GM19452 (cell line): ENCODE measurements around the gene C1orf50.
"Not testable (repeated sequence)": the region's sequence is repeated elsewhere in the genome, so short reads cannot be mapped to it uniquely, and the experiment has no call there.

Source experiments
- ATAC-seq: cut with Tn5 transposase; IDR thresholded peaks from one replicate; pipeline ENCODE4 v1.9.1; 2021; ENCODE audit not compliant: unreplicated experiment

Gene C1orf50

GRCh38 chr1:42766741-42767509 is at the start of gene C1orf50, which contains the start of gene P3H1:
Gene C1orf50, plus strand, starts transcription at chr1:42767249. Its CDS starts 63 bp downstream, at chr1:42767312.
Gene P3H1, minus strand, starts transcription at chr1:42767028. Its CDS starts 57 bp downstream, at chr1:42766971.
- peak; percentile 84 for ATAC-seq

- no peak for ATAC-seq
These were observed 46.2 kb upstream of the C1orf50 start for GRCh38 chr1:42720868-42721267.

GRCh38 chr1:42721926-42722325 is 45.1 kb upstream of the C1orf50 start:
- no peak for ATAC-seq

- ATAC-seq = not testable (repeated sequence)
These were observed 44.6 kb upstream of the C1orf50 start for GRCh38 chr1:42722403-42722802.

- no peak for ATAC-seq
These were observed 43.5 kb upstream of the C1orf50 start for GRCh38 chr1:42723511-42723910.

GRCh38 chr1:42725820-42726219 is 41.2 kb upstream of the C1orf50 start:
- ATAC-seq = not testable (repeated sequence)

GRCh38 chr1:42730002-42730401 is 37.0 kb upstream of the C1orf50 start:
- no peak for ATAC-seq

GRCh38 chr1:42730988-42731387 is 36.1 kb upstream of the C1orf50 start:
- ATAC-seq = no peak

GRCh38 chr1:42731585-42731984 is 35.5 kb upstream of the C1orf50 start:
- ATAC-seq = no peak

GRCh38 chr1:42732126-42732680 is 34.8 kb upstream of the C1orf50 start:
- no peak for ATAC-seq

GRCh38 chr1:42733415-42734200 is 33.4 kb upstream of the C1orf50 start:
- no peak for ATAC-seq

- no peak for ATAC-seq
These were observed 32.6 kb upstream of the C1orf50 start for GRCh38 chr1:42734201-42735035.

GRCh38 chr1:42735056-42735455 is 32.0 kb upstream of the C1orf50 start:
- no peak for ATAC-seq

GRCh38 chr1:42735477-42736105 is 31.5 kb upstream of the C1orf50 start:
- no peak for ATAC-seq

- ATAC-seq = no peak
These were observed 30.9 kb upstream of the C1orf50 start for GRCh38 chr1:42736152-42736551.

GRCh38 chr1:42736571-42737200 is 30.4 kb upstream of the C1orf50 start:
- ATAC-seq = no peak

- no peak for ATAC-seq
These were observed 29.8 kb upstream of the C1orf50 start for GRCh38 chr1:42737257-42737656.

GRCh38 chr1:42737986-42738677 is 28.9 kb upstream of the C1orf50 start:
- no peak for ATAC-seq

GRCh38 chr1:42738678-42739226 is 28.3 kb upstream of the C1orf50 start:
- ATAC-seq = no peak
